ENCODE results near the gene NCOR1. TPM values are rescaled to one million over a fixed set of nuclear protein-coding genes. Genes with fewer than 3 reads are reported as not detected.

The NCOR1 gene
- total and polyA plus RNA-seq, 2 of the 8 experiments (the other 6 are each of a cell fraction or from before 2014, with no cell fraction given), result 65.4 to 142 TPM

- TF ChIP-seq EP300 (IDR thresholded peaks at IDR 0.05; ENCODE audit: borderline replicate concordance in 1 of 2, low read depth in 2 of 2, low read length in 2 of 2) (no peak), CHD2 (IDR thresholded peaks at IDR 0.05; ENCODE audit: low read length) (no peak)
Observed at GRCh38 chr17:16023881-16024280, 191.5 kb downstream of the NCOR1 start (continued).
